ENCODE measurements around the gene SUGCT.

SUGCT gene

GRCh38 chr7:40621592-40621998, 486.8 kb downstream of the SUGCT start:
- POLR2A ChIA-PET = no interaction called here
- Histone ChIP-seq H3K9me3 (ENCODE audit: control insufficient read depth, insufficient read depth, low read depth, low read length) (no peaks in the 10 kb centered on the region), H3K4me1 (ENCODE audit: control insufficient read depth, insufficient read depth, low read length) (no peaks in the 10 kb centered on the region), H3K4me3 (ENCODE audit: low read depth, low read length) (no peak overlapping the region), H3K36me3 (ENCODE audit: control insufficient read depth in 2 of 2, insufficient read depth in 1 of 2, low read length in 2 of 2) (no peaks in the 10 kb centered on the region), H3K27ac (ENCODE audit: extremely low read depth, low read depth, low read length) (no peak overlapping the region)
- CTCF ChIA-PET = no interaction called here
- TF ChIP-seq ZNF585B (tag by site-specific recombination; IDR thresholded peaks at IDR 0.05) = no peak
- no peak for TF ChIP-seq ZNF623 (tag by site-specific recombination; IDR thresholded peaks at IDR 0.05)
- TF ChIP-seq ZSCAN30 (tag by site-specific recombination; IDR thresholded peaks at IDR 0.05) = no peak
- TF ChIP-seq ZNF274 (IDR thresholded peaks at IDR 0.05; ENCODE audit: low read length) = no peak
- TF ChIP-seq ZNF274 (tag by site-specific recombination; IDR thresholded peaks at IDR 0.05; ENCODE audit: borderline replicate concordance) = no peak
- TF ChIP-seq ZNF16 (tag by site-specific recombination; IDR thresholded peaks at IDR 0.05; ENCODE audit: low read depth) = no peak
- no peak for TF ChIP-seq WT1 (tag by site-specific recombination; IDR thresholded peaks at IDR 0.05)
- no peak for TF ChIP-seq ZBTB1 (tag by site-specific recombination; IDR thresholded peaks at IDR 0.05)
- TF ChIP-seq ZNF792 (tag by site-specific recombination; IDR thresholded peaks at IDR 0.05) = no peak
- TF ChIP-seq ZNF404 (tag by site-specific recombination; IDR thresholded peaks at IDR 0.05) = no peak
- TF ChIP-seq ZNF514 (tag by site-specific recombination; IDR thresholded peaks at IDR 0.05) = no peak
- TF ChIP-seq GLI4 (tag by site-specific recombination; IDR thresholded peaks at IDR 0.05) = no peak
- TF ChIP-seq SCRT2 (tag by site-specific recombination; IDR thresholded peaks at IDR 0.05) = no peak

GRCh38 chr7:40622941-40623501, 488.2 kb downstream of the SUGCT start:
- POLR2A ChIA-PET = no interaction called here
- CTCF ChIA-PET = no interaction called here
- no peaks in the 10 kb centered on the region for H3K9me3 ChIP-seq (ENCODE audit: control insufficient read depth, insufficient read depth, low read depth, low read length)
- H3K36me3 ChIP-seq (ENCODE audit: control insufficient read depth in 2 of 2, insufficient read depth in 1 of 2, low read length in 2 of 2) = no peaks in the 10 kb centered on the region
- TF ChIP-seq ZNF530 (tag by site-specific recombination; IDR thresholded peaks at IDR 0.05; ENCODE audit: low read depth) = no peak
- no peak for TF ChIP-seq ZNF140 (tag by site-specific recombination; IDR thresholded peaks at IDR 0.05)
- TF ChIP-seq KLF1 (tag by site-specific recombination; IDR thresholded peaks at IDR 0.05) = no peak
- no peak for TF ChIP-seq ZFP3 (tag by site-specific recombination; IDR thresholded peaks at IDR 0.05; ENCODE audit: low read depth)
- no peak for TF ChIP-seq ZNF335 (tag by site-specific recombination; conservative IDR thresholded peaks at IDR 0.05)
- no peak for TF ChIP-seq BCL6B (tag by site-specific recombination; IDR thresholded peaks at IDR 0.05)
- TF ChIP-seq ZNF561 (tag by site-specific recombination; IDR thresholded peaks at IDR 0.05; ENCODE audit: borderline replicate concordance) = no peak
- TF ChIP-seq SALL2 (tag by site-specific recombination; IDR thresholded peaks at IDR 0.05; ENCODE audit: borderline replicate concordance) = no peak
- no peak for TF ChIP-seq ZNF19 (tag by site-specific recombination; IDR thresholded peaks at IDR 0.05; ENCODE audit: low read depth)
- no peak for TF ChIP-seq IKZF3 (tag by site-specific recombination; IDR thresholded peaks at IDR 0.05)
- TF ChIP-seq ZNF311 (tag by site-specific recombination; IDR thresholded peaks at IDR 0.05; ENCODE audit: borderline replicate concordance) = no peak
- no peak for TF ChIP-seq SP7 (tag by site-specific recombination; IDR thresholded peaks at IDR 0.05)
- no peak for TF ChIP-seq GFI1B (tag by site-specific recombination; IDR thresholded peaks at IDR 0.05)
- TF ChIP-seq ZNF501 (tag by site-specific recombination; IDR thresholded peaks at IDR 0.05) = no peak
- TF ChIP-seq ZBTB8A (tag by site-specific recombination; IDR thresholded peaks at IDR 0.05) = no peak
- TF ChIP-seq ZNF645 (tag by site-specific recombination; IDR thresholded peaks at IDR 0.05) = no peak
- no peak for TF ChIP-seq ZNF292 (tag by site-specific recombination; IDR thresholded peaks at IDR 0.05; ENCODE audit: borderline replicate concordance, low read depth)
- H3K4me3 ChIP-seq (ENCODE audit: low read depth, low read length) = no peak overlapping the region
- no peak overlapping the region for H3K27ac ChIP-seq (ENCODE audit: extremely low read depth, low read depth, low read length)
- no peaks in the 10 kb centered on the region for H3K4me1 ChIP-seq (ENCODE audit: control insufficient read depth, insufficient read depth, low read length)

All from HEK293 (cell line).